ENCODE data around the gene TLE4.

DNA sequence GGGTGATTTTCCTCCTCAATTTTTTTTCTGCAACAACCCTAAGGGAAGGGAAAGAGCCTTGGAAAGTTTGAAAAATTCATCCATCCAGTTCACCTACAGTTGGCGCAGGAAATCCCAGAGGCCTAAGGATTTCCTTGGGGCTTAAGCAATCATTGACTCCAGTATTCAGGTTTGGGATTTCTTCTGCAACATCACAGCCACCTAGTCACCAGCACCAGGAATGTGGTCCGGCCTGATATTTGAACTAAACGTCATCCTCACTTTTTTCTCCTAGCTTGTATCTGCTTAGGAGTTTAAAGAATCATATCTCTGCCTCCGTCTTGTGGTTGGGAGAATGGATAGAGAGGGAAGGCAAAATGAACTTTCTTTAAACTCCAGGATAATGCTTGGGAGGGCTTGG, 20.2 kb upstream of the TLE4 start:
- TF ChIP-seq, protein P1, sequence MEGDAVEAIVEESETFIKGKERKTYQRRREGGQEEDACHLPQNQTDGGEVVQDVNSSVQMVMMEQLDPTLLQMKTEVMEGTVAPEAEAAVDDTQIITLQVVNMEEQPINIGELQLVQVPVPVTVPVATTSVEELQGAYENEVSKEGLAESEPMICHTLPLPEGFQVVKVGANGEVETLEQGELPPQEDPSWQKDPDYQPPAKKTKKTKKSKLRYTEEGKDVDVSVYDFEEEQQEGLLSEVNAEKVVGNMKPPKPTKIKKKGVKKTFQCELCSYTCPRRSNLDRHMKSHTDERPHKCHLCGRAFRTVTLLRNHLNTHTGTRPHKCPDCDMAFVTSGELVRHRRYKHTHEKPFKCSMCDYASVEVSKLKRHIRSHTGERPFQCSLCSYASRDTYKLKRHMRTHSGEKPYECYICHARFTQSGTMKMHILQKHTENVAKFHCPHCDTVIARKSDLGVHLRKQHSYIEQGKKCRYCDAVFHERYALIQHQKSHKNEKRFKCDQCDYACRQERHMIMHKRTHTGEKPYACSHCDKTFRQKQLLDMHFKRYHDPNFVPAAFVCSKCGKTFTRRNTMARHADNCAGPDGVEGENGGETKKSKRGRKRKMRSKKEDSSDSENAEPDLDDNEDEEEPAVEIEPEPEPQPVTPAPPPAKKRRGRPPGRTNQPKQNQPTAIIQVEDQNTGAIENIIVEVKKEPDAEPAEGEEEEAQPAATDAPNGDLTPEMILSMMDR (IDR thresholded peaks at IDR 0.05; ENCODE audit: insufficient read depth, low read length), result no peak
- TF ChIP-seq, protein P2, sequence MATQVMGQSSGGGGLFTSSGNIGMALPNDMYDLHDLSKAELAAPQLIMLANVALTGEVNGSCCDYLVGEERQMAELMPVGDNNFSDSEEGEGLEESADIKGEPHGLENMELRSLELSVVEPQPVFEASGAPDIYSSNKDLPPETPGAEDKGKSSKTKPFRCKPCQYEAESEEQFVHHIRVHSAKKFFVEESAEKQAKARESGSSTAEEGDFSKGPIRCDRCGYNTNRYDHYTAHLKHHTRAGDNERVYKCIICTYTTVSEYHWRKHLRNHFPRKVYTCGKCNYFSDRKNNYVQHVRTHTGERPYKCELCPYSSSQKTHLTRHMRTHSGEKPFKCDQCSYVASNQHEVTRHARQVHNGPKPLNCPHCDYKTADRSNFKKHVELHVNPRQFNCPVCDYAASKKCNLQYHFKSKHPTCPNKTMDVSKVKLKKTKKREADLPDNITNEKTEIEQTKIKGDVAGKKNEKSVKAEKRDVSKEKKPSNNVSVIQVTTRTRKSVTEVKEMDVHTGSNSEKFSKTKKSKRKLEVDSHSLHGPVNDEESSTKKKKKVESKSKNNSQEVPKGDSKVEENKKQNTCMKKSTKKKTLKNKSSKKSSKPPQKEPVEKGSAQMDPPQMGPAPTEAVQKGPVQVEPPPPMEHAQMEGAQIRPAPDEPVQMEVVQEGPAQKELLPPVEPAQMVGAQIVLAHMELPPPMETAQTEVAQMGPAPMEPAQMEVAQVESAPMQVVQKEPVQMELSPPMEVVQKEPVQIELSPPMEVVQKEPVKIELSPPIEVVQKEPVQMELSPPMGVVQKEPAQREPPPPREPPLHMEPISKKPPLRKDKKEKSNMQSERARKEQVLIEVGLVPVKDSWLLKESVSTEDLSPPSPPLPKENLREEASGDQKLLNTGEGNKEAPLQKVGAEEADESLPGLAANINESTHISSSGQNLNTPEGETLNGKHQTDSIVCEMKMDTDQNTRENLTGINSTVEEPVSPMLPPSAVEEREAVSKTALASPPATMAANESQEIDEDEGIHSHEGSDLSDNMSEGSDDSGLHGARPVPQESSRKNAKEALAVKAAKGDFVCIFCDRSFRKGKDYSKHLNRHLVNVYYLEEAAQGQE (IDR thresholded peaks at IDR 0.05; ENCODE audit: insufficient replicate concordance, low read depth), result no peak
- TF ChIP-seq POLR2AphosphoS5 (IDR thresholded peaks at IDR 0.05; ENCODE audit: low read depth), result no peak

Measured in HL-60 (cell line).